HG02759 (cell line): ENCODE data around the gene CDC14A.
A peak's percentile ranks its signal among the peaks of the same experiment; 100 is the strongest.

Source experiments
- ATAC-seq: cut with Tn5 transposase; IDR thresholded peaks from one replicate; pipeline ENCODE4 v1.9.1; 2021; ENCODE audit warnings: mild to moderate bottlenecking, moderate library complexity; ENCODE audit not compliant: unreplicated experiment

CDC14A gene

DNA sequence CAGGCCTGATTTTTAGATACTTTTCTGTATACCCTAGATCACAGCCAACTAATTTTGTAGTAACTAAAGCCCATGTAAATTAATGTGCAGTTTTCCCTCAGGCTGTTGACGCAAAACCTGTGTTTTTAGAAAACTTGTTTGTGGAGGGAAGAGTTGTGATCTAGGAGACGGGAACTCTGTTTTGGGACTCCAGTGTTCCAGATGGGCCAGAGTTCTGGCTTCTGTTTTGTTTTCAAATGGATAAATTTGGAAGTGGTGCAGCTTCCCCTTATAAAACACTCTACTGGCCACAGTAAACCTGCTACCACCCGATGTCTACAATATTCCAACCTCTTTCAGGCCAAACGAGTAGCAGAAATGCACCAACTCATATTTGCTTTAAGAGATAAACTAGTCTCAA lies 172.0 kb downstream of the CDC14A start:
- ATAC-seq = no peak

DNA sequence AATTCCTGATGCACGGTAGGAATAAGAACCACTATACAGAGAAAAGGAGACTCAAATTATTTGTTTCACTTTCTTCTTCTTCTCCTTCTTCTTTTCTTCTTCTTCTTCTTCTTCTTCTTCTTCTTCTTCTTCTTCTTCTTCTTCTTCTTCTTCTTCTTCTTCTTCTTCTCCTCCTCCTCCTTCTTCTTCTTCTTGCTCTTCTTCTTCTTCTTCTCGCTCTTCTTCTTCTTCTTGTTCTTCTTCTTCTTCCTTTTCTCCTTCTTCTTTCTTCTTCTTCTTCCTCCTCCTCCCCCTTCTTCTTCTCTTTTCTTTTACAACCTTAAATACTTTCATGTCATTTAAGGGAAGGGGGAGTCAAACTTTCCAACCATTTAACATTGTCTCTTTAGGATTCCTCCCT lies 174.6 kb downstream of the CDC14A start:
- no peak for ATAC-seq

DNA sequence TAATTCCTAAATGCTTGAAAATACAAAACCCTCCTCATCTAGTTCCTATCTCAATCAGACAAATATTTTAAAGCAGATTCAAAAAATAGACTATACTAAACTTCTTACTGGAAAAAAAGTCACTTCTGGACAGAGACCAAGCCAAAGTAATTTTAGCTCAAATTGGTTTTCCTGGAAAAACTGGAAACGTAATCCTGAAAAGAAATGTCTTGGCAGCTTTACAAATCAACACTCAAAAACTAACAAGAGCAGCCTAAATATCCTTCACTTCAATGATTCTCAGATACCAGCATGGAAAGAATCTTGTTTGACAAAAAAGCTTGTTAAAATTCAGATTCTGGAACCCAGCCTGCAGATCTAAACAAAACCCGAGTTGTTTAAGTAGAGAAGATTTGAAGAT lies 176.6 kb downstream of the CDC14A start:
- ATAC-seq = no peak

DNA sequence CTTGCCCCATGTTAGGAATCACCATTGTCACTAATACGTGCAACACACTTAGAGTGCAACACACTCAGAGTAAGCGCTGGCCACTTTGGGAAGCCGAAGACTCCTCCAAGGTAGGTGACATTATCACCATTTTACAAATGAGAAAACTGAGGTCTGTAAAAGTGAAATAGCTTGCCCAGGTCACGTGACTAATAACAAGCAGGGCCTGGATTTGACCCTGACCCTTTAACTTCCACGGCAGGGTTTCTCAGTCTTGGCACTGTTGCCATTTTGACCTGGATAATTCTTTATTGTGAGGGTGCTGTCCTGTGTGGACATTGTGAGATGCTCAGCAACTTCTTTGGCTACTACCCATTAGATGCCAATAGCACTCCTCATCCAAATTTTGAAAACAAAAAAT lies 177.8 kb downstream of the CDC14A start:
- no peak for ATAC-seq

DNA sequence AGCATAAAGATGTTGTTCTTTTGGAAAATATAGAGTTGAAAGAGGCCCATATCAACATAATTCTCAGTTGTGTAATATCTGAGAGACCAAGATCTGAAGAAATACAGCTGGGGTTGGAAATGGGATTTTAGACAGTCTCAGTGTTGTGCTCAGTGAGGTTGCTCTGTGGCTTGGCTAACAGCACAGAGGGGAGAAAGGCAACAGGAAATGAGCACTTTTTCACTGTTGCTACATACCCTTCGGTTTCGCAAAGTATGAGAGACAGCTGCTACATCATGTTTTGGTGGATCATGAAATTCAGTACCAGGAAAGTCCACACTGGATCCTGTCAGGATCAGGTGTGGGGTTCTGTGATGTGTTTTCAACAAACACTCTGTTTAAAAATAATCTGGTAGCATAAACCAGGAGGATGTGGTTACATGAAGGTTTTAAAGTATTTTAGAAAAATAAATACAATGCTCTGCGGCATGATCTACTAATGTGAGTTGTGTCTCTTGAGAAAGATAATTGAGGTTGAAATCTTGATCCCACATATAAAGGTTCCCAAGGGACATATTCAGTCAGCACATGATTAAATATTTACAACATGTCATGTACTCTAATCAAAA lies 178.7 kb downstream of the CDC14A start:
- ATAC-seq = peak; percentile 86

DNA sequence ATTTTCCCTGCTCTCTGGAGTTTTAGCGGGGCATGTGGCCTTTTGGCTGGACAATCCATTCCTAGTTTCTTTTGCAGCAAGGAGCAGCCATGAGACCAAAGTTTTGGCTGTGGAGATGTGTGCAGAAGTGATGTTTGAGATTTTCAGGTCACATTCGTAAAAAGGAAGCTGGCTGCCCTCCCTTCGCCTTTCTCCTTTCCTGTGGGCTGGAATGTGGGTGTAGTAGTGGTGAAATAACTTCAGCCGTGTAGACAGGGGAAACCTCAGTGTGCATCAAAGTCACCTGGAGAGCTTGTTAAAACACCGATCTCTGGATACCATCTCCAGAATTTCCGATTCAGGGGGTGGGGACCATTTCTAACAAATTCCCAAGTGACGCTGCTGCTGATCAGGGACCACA lies 180.3 kb downstream of the CDC14A start:
- ATAC-seq = no peak

DNA sequence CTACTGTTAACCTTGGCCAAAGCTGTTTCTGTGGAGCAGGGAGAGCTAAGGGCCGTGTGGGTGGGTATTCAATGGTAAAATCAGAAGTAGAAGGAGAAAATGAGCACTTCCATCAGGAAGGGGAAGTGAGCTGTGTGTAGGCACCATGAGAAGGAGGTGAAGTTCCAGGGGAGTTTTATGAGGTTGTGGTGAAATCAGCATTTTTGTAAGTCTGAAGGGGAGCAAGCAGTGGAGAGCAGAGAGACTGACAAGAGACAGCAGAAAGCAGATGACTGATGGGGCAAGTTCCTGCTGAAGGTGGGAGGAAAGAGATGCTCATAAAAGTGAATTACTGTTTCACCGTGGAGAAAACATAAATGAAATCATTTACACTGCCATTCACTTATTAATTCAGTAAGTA lies 183.0 kb downstream of the CDC14A start:
- ATAC-seq = no peak

DNA sequence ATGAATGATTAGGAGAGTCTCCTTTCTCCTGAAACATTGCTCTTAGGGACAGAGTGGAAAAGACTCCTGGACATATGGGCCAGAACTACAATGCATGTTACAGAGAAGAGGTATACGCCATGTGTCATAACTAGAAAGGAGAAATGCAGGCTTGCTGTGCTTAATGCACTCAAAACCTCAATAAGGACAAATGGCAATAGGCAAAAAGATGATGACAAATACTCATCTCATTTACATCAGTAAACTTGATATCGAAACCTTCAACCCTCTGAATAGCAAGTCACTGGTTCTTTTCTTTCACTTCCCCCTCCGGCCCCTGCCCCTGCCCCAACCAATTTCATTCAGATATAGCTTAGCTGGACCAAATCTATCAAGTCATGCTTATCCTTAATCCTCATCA lies 183.7 kb downstream of the CDC14A start:
- ATAC-seq = peak; percentile 82

DNA sequence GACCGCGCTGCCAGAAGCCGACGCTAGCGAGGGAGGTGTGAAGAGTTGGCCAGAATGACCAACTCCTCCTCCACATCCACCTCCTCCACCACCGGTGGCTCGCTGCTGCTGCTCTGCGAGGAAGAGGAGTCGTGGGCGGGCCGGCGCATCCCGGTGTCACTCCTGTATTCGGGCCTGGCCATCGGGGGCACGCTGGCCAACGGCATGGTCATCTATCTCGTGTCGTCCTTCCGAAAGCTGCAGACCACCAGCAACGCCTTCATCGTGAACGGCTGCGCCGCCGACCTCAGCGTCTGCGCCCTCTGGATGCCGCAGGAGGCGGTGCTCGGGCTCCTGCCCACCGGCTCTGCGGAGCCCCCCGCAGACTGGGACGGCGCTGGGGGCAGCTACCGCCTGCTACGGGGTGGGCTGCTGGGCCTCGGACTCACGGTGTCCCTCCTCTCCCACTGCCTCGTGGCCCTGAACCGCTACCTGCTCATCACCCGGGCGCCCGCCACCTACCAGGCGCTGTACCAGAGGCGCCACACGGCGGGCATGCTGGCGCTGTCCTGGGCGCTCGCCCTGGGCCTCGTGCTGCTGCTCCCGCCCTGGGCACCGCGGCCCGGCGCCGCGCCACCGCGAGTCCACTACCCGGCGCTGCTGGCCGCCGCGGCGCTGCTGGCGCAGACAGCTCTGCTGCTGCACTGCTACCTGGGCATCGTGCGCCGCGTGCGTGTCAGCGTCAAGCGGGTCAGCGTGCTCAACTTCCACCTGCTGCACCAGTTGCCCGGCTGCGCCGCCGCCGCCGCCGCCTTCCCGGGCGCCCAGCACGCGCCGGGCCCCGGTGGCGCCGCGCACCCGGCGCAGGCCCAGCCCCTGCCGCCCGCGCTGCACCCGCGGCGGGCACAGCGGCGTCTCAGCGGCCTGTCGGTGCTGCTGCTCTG lies 186.9 kb downstream of the CDC14A start:
- ATAC-seq = peak; percentile 21

DNA sequence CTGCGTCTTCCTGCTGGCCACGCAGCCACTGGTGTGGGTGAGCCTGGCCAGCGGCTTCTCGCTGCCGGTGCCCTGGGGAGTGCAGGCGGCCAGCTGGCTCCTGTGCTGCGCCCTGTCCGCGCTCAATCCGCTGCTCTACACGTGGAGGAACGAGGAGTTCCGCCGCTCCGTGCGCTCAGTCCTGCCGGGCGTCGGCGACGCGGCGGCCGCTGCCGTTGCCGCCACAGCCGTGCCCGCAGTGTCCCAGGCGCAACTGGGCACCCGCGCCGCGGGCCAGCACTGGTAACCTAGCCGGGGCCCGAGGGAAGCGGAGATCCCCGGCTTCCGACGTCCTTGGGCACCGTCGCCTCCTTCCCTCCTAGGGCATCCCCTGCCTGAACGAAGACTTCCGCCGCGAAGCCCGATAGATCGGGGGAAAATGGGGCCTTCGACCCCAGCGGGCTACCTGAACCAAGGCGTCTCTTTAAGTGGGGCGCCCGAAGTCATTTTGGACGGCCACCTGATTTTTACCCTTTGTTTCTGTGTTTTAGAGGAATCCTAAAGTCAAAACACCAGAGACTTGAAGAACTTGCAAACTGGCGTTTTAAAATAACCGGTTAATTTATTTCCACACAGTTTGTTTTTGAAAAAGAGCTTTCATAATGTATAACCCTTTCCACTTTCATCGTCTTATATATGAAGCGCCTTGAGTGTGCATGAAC lies 187.7 kb downstream of the CDC14A start:
- peak; percentile 13 for ATAC-seq

DNA sequence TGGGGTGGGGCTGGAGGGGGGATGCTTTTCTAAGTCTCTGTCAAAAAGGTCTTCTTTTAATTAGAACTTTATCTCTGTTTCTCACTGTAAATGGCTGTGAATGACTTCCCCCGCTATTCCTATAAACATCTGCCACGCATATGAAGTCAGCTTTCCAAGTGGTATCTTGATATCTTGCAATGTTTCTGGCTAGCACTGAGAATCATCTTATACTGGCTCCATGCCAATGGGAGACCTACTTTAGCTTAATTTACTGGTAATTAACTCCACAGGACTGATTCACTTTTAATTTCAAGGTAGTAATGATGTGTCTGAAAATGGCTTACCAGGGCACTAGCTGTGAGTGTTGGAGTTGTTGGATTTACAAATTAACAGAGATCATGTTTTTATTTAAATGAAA lies 190.0 kb downstream of the CDC14A start:
- ATAC-seq = no peak

DNA sequence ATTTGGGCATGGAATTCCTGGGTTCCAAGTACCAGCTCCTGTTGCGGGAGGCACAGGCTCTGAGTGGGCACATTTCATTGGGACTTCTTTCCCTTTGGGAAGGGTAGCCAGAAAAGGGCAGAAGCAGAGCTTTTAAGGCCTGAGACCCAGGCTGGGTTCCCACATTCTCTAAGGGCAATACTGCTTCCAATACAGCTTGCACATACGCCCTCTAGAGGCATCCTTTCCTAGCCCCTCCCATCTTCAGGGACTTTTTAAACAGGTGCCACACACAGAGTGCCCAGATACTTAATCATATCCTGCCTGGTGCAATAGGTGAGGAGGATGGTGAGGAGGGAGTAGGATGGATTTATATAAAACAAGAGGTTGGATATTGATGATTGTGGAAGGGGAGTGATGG lies 191.3 kb downstream of the CDC14A start:
- peak; percentile 64 for ATAC-seq

DNA sequence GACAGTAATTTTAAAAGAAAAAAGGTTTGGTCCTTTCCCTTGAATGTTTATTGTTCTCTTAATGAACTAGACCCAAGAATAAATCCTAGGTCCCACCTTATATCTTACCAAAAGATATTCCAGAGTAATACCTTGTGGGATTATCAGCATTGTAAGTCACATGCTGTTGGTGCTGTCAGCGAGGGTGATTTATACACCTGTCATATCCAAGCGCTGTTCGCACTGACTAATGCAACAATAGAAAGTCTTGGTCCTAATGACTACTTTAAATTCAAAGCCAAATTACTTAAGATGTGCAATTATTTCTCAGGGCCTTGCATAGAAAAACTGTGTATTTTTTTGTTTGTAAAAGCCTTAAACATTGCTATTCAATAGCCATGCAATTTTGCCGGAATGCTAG lies 192.5 kb downstream of the CDC14A start:
- ATAC-seq = no peak

DNA sequence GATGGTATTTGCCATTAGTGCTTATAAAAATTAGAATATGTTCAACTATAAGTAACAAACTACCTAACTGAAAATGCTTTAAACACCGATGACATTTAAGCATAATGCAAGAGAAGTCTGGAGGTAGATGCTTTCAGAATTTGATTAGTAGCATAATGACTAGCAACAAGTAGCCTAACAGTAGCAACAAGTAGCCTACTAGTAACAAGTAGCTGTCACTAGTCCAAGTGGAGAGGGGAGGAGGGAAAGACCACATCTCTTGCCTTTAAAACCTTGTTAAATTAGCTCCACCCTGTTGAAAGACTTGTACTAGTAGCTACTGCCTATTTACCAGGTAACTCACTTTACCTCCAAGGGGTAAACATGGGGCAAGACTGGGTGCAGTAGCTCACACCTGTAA lies 193.5 kb downstream of the CDC14A start:
- no peak for ATAC-seq

DNA sequence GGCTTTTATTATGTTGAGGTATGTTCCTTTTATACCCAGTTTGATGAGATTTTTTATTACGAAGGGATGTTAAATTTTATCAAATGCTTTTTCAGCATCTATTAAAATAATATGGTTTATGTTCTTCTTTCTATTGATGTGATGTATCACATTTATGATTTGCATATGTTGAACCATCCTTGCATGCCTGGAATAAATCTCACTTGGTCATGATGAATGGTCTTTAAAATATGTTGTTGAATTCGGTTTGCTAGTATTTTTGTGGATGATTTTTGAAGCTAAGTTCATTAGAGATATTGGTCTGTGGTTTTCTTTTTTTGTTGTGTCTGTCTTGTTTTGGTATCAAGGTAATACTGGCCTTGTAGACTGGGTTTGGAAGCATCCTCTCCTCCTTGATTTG lies 199.7 kb downstream of the CDC14A start:
- ATAC-seq = no peak

DNA sequence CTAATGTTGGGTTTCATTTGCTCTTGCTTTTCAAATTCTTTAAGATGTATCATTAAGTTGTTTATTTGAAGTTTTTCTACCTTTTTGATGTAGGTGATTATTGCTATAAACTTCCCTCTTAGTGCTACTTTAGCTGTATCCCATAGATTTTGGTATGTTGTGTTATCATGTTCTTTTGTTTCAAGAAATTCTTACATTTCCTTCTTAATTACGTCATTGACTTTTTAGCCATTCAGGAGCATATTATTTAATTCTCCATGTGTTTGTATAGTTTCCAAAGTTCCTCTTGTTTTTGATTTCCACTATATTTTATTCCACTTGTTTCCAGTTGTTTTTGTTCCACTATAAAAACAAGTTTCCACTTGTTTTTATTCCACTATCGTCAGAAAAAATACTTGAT lies 200.6 kb downstream of the CDC14A start:
- ATAC-seq = no peak

DNA sequence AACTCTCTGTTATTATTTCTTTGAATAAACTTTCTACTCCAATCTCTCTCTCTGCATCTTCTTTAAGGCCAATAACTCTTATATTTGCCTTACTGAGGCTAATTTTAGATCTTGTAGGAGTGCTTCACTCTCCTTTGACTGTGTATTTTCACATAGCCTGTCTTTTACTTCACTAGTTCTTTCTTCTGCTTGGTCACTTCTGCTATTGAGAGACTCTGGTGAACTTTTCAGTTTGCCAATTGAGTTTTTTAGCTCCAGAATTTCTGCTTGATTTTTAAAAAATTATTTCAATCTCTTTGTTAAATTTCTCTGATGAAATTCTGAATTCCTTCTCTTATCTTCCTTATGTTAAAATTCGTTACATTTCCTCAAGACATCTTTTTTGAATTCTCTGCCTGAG lies 203.9 kb downstream of the CDC14A start:
- no peak for ATAC-seq

DNA sequence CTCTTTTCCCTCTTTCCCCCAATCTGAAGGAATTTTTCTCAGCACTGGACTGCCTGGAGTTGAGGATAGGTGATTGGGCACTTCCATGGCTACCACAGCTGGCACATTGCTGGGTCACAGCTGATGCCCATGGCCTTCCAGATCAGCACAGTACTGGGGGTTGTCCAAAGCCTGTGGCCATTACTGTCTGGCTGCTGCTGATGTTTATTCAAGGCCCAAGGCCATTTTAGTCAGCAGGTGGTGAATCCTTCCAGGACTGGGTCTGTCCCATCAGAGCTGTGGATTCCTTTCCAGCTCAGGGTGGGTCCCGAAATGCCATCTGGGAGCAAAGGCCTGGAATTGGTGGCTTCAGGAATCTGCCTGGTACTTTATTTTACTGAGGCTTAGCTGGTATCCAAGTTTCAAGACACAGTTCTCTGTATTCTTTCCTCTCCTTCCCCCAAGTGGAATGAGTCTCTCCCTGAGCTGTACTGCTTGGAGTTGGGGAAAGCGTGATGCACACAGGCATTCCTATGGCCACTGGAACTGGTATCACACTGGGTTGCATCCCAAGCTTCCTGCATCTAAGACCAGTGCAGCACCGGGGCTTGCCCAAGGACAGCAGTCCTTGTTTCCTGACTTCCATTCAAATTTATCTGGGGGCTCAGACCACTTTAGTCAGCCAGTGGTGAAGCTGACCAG lies 204.8 kb downstream of the CDC14A start:
- no peak for ATAC-seq

DNA sequence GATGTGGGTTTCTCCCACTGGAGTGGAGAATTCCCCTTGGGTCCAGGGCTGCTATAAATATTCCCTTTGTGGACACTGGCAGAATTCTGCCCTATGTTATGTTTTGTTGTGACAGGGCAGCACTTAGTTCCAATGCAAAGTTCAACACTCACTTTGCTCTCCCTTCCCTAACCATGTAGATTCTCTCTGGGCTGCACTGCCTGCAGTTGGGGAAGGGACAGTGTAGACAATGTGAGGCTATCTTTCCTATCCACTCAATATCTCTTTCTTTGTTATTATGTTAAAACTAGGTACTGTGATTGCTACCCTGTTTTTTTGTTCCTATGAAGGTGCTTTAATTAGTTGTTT lies 205.3 kb downstream of the CDC14A start:
- no peak for ATAC-seq

DNA sequence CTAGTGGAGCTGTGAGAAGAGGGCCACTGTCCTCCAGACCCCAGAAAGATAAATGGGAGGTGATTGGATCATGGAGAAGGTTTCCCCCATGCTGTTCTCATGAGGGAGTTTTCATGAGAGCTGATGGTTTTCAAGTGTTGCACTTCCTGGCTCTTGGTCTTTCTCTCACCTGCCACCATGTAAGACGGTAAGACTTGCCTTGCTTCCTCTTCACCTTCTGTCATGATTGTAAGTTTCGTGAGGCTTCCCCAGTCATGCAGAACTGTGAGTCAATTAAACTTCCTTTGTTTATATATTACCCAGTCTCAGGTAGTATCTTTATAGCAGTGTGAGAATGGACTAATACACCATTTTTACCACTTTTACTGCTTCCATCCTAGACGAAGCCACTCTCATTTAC lies 213.2 kb downstream of the CDC14A start:
- ATAC-seq = no peak

DNA sequence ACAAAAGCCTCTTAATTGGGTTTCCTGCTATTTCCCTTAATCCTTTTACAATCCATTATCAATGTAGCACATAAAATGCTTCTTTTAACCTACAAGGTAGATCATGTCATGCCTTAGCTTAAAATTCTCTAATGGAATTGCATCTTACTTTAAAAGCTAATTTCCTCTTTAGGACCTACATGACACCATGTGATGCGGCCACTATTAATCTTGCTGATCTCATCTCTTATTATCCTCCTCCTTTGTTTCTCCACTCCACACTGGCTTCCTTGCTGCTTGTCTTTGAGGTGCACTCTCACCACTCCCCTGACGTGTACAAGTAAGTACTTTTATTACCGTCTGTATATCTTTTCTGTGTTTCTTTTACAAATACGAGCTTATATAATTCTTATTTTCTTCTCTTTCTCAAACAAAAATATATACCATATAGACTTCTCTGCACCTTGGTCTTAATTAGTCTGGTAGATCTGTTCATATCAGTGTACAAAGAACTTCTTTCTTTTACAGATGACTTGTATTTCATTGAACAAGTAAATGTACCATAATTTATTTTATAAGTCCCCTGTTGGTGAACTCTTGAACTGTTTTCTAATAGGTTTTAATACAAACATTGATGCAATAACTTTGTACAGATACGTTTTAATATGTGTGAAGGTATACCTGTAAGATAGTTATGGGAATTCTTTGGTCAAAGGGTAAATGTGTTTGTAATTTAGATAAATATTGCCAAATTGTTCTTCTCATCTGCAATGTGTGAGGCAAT lies 213.8 kb downstream of the CDC14A start:
- no peak for ATAC-seq
